SW480 (cell line): Measurements from ENCODE around the gene MED13L.
"Not testable (repeated sequence)": the region's sequence is repeated elsewhere in the genome, so short reads cannot be mapped to it uniquely, and the experiment has no call there.

Experiments used
- DNase-seq: peaks from one replicate; pipeline ENCODE4 v3.0.0-alpha.2; 2016; ENCODE audit warnings: low spot score

MED13L gene

DNA sequence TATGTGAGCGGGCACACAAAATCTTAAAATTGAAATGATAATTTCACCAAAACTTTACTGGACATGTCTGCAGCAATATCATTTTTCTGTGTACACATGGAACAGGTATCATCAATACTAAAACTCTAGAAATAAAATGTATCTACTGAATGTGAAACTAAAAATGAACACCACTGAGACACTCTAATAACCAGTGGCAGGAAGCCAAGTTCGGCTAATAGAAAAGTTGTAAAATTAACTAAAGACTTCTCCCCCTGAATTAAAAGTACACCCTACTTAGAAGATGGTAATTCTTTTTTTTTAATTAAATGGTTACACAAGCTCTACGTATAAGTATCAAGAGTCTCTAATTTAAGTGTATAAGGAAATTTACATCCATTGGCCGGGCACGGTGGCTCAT lies 227.2 kb downstream of the MED13L start:
- no peak for DNase-seq

DNA sequence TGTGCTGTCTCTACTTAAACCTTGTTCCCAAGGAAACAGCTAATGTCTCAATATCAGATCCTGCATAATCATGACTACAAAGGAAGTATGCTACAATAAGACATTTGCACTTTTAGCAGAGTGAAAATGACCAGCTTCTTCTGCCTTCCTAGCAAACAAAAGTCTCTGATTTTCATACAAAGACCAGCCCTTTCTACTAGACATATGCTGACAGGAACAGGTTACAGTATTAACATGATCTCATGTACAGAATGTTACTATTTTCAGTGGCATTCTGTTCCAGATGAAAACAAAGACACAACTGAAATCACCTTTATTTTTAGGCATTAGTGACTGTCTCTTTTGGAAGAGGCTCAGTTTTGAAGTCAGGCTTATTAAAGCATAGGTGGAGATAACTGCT lies 228.6 kb downstream of the MED13L start:
- DNase-seq, result no peak

DNA sequence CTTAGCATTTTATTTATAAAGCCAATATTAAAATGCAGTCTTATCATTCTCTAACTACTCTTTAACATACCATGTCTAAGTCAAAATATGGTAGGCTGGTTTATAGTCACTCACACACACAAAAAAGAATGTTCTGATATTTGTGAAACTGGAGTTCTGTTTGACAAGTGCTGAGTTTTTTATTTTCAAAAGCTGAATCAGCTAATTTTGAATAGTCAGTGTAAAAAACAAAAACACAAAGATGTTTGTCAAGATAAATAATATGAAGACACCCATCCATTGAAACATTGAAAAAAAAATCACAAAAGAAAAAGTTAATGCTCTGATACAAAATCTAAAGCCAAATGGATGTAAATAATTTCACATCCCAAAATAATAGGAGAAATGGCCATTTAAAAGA lies 231.5 kb downstream of the MED13L start:
- no peak for DNase-seq

DNA sequence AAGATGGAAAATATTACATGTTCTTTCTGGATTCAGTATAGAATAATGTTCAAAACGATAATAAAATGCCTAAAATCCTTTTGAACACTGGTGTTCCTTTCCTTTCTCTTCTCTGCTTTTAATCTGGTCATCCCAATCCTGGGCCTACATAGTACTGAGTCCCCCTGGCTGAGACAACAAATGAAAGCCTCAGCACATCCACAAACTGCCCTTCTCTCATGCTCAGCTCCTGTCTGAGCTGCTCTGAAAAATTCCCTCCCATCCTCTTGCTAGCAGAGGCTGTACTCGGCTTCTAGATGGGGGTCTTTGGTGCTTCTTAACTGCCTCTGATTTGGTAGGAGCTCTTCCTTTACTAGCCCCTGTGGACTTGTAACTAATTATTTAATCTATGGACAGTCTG lies 232.3 kb downstream of the MED13L start:
- no peak for DNase-seq

- no peak for DNase-seq
Observed at GRCh38 chr12:116043659-116044535, 233.6 kb downstream of the MED13L start.

- DNase-seq, result no peak
Observed at GRCh38 chr12:116040402-116040801, 237.1 kb downstream of the MED13L start.

DNA sequence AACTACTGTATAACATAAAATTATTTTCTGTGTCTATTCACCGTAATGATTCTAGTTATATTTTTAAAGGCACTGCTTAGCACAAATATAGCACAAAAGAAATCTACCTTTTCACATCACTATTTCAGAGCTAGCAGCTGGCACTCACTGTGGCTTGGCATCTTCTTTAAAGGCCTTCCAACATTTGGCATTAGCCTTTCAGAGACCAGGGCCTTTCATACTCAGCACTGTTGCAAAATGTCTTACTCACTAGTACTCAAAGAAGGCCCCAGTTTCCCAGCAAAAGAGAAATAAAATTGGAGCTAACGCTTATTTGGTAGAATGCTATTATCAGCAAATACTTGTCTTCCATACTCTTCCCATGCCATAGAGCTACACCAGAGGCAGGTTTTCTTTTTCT lies 238.4 kb downstream of the MED13L start:
- no peak for DNase-seq

- DNase-seq, result peak; percentile 5
Observed at GRCh38 chr12:116037941-116038837, 239.3 kb downstream of the MED13L start.

DNA sequence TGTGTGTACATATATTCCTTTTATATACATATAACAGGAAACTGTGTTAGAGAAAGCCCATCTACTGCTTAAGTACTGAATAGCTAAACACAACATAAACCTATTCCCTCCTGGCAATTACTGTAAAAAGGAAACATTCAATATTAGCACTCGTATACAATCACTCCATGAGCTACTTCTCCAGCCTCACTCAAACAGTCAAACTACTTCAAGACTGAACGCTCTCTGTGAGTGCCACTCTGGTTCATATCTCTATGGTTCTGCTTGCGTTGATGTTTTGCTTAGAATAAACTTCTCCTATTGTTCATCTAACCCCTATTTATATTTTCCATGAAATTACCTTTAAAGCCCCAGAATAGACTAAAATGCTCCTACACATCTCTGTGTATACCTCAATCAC lies 243.7 kb downstream of the MED13L start:
- DNase-seq, result no peak

GRCh38 chr12:116031624-116032023 lies 245.9 kb downstream of the MED13L start:
- not testable (repeated sequence) for DNase-seq

- no peak for DNase-seq
Observed at GRCh38 chr12:116028619-116029018, 248.9 kb downstream of the MED13L start.

GRCh38 chr12:116027551-116027821 lies 250.0 kb downstream of the MED13L start:
- no peak for DNase-seq

DNA sequence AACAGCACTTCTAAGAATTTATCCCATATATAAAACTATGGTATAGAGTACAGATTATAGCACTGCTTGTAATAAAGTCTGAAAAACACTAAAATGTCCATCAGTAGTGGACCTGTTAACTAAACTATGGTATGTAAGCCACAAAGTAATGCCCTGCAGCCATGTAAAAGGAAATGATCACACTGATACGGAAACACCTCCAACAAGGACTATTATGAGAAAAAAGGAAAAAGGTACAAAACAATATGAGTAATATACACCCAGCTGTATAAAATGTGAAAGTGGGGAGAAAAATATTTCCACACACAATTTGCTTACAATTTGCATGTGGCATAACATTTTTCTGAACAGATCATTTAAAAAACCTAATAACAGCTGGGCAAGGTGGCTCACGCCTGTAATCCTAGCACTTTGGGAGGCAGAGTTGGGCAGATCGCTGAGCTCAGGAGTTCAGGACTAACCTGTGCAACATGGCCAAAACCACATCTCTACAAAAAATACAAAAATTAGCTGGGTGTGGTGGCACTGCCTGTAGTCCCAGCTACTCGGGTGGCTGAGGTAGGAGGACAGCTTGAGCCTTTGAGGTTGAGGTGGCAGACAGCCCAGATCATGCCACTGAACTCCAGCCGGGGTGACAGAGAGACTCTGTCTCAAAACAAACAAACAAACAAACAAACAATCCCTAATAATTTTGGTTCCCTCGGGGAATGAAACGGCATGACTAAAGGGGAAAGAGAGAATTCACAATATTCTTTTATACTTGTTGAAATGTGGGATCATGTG lies 250.5 kb downstream of the MED13L start:
- no peak for DNase-seq

DNA sequence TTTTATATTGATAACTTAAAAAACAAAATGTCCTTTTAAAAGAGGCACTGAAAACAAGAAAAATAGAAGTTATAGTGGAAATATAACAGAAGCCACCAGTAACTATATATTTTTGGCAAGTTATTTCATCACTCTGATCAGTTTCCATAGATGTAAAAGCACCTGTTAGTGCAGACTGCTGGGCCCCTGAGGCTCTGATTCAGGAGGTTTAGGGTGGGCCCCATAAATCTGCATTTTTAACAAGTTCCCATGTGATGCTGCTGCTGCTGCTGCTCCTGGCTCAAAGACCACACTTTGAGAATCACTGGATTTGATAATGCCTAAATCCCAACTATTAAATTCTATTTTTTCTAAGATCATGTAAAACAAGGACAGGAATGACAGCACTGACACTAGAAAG lies 251.1 kb downstream of the MED13L start:
- no peak for DNase-seq

DNA sequence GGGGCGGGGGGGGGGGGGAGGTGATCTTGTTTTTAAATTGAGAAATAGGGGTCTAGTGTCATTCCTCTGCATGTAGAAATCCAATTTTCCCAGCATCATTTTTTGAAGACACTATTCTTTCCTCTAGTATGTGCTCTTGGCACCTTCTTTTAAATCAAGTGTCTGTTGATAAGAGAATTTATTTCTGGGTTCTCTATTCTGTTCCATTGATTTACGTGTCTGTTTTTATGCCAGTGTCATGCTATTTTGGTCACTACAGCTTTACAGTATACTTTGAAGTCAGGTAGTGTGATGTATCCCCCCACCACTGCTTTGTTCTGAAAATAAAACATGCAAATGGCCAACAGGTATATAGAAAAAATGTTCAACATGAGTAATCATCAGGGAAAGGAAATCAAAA lies 252.7 kb downstream of the MED13L start:
- no peak for DNase-seq

DNA sequence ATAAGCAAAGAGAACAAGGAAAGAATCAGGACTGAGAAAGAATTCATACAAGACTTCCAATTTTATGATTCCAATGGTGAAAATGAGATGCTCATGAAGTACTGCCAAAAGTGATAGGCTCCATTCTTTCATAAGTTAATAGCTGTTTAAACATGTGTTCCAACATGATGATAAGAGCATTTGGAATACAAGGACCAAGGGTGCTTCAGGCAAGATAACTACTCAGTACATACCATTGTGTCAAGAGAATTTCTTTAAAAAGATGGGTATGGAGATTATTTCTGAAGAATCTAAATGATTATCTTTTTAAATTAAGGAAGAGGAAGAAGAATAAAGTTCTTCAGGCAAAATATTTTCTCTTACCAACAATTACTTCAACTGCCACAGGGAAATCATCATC lies 258.1 kb downstream of the MED13L start:
- DNase-seq, result no peak

GRCh38 chr12:116018282-116018681 lies 259.2 kb downstream of the MED13L start:
- no peak for DNase-seq

GRCh38 chr12:116015525-116015924 lies 262.0 kb downstream of the MED13L start:
- peak; percentile 46 for DNase-seq

DNA sequence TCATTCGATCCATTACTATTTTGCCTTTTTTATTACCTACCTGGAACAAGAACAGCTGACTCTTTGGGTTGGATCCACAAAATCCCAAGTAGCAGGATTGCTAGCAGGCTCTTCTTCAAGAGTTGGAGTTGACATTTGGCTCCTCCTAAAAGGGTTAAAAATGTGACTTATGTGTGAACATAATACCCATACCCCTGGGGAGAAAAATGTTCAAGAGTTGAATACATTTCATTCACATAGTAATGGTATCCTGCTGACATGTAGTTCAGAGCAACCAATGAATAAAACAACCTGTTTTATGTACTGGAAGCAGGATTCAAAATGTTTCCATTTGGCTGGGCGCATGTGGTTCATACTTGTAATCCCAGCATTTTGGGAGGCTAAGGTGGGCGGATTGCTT lies 264.7 kb downstream of the MED13L start:
- DNase-seq, result no peak

- DNase-seq, result no peak
Observed at GRCh38 chr12:116011217-116011616, 266.3 kb downstream of the MED13L start.

DNA sequence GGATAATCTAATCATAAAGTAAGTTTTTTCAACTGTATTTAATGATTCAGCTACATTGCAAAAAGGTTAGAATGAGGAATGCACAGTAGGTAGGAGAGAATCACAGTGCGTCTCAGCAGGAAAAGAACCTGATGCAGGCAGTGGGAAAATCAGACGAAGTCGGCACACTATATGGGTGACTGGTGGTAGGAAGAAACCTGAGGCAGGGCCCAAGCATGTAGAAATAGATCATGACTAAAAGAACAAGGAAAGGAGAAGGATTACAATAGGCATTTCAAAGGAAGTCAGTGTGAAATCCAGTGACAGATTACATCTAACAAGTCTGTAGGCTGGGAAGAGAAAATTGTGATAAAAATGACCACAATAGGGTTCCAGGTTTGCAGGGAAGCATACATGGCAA lies 267.0 kb downstream of the MED13L start:
- no peak for DNase-seq

DNA sequence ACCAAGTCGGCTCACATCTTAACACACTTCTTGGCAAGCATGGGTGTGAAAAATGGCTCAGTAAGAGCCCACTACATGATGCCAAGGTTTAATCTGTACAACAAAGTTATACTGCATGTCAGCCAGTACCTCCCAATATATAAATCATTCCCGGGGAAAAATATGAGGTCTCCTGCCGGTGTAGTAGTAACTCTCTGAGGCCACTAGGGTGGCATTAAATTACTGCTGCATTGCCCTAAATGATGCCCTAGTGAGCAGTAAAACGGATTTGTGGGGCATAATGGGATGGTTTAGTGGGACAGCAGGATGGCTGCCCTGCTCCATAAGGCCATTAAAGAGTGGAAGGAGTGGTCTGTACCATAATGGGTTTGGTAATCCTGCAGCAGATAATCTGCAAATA lies 267.7 kb downstream of the MED13L start:
- no peak for DNase-seq

GRCh38 chr12:116006141-116006540 lies 271.4 kb downstream of the MED13L start:
- no peak for DNase-seq
